ENCODE measurements around the gene ARFGAP3. TPM values are rescaled to one million over a fixed set of nuclear protein-coding genes. Genes with fewer than 3 reads are reported as not detected.
"Not testable (repeated sequence)": the region's sequence is repeated elsewhere in the genome, so short reads cannot be mapped to it uniquely, and the experiment has no call there.

Gene ARFGAP3
- total RNA-seq, 1 donor from 2014 or later = 36.9 TPM

DNA sequence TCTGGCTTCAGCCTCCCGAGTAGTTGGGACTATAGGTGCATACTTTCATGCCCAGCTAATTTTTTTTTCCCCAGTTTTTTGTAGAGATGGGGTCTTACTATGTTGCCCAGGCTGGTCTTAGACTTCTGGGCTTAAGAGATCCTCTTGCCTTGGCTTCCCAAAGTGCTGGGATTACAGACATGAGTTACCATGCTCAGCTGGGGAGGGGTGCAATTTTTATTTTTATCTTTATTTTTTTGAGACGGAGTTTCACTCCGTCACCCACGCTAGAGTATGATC lies 86.7 kb downstream of the ARFGAP3 start:
- intact Hi-C loops (cut with micrococcal nuclease) = no loop called here

DNA sequence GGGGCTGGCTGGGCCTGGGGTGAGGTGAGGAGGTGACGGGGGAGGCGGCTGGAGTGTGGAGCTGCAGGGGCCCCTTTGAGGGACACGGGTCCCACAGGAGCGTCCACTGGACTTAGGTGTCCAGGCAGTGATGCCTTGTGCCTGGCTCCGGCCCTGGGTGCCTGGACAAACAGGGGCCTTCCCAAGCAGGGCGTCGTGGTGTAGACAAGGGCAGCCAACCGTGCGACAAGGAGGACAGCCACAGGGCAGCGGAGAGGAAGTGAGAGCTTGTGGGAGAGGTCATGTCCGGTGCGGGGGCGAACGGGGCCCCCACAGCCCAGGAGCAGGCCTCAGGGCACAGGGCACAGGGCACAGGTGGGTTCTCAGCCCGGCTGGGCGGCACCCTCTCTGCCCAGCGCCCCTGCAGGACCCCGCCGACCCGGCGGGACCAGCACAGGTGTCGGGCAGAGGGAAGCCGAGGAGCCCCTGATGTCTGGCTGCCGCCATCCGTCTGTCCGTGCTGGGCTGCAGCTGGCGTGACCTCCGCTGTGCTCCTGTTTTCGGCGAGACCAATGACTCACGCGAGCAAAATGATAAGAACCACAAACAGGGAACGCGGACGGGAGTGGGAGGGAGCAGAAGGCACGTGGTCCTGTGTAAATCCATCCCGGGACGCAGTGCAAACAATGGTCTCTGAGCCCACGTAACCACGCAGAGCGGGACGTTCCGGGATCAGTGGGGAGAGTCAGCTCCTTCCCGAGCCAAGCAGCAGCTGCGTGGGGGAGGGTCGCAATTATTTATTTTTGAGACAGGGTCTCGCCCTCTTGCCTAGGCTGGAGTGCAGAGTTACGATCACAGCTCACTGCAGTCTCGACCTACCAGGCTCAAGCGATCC lies 87.3 kb downstream of the ARFGAP3 start:
- intact Hi-C loops (cut with micrococcal nuclease) = no loop called here

GRCh38 chr22:42769238-42769573 lies 87.9 kb downstream of the ARFGAP3 start:
- intact Hi-C loops (cut with micrococcal nuclease) = no loop called here

DNA sequence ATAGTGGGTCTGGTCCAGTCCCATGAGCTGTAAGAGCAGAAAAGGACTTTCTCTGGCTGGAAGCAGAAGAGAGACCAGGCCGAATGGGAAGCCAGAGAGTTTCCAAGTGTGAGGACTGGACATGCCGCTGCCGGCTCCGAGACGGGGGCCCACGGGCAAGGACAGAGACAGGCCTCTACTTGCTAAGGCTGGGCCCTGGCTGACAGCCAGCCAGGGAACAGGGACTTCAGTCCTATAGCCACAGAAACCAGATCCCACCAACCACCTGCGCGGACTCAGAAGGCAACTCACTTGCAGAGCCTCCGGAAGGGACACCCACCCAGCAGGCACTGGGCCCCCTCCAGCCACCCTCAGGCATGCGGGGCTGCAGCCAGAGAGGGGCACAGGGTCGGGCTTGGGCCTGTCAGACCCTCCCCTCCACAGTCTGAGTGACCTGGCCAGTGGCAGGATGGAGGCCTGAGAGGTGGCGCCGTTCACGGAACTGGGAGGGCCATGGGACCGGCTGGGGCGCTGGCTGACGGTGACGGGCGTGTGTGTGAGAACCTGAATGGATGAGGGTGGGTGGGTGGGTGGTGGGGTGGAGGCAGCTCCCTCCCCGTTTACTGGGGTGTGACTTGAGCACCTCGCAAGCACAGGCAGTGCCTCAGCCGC lies 88.6 kb downstream of the ARFGAP3 start:
- intact Hi-C loops (cut with micrococcal nuclease) = no loop called here

GRCh38 chr22:42766860-42767259 lies 90.2 kb downstream of the ARFGAP3 start:
- intact Hi-C loops (cut with micrococcal nuclease) = no loop called here

- intact Hi-C loops (cut with micrococcal nuclease) = no loop called here
Observed at GRCh38 chr22:42764895-42765363, 92.1 kb downstream of the ARFGAP3 start.

GRCh38 chr22:42763965-42764480 lies 93.0 kb downstream of the ARFGAP3 start:
- intact Hi-C loops (cut with micrococcal nuclease) = no loop called here

- intact Hi-C loops (cut with micrococcal nuclease) = no loop called here
Observed at GRCh38 chr22:42760806-42761565, 96.1 kb downstream of the ARFGAP3 start.

GRCh38 chr22:42758931-42759629 lies 98.0 kb downstream of the ARFGAP3 start:
- intact Hi-C loops (cut with micrococcal nuclease) = no loop called here

DNA sequence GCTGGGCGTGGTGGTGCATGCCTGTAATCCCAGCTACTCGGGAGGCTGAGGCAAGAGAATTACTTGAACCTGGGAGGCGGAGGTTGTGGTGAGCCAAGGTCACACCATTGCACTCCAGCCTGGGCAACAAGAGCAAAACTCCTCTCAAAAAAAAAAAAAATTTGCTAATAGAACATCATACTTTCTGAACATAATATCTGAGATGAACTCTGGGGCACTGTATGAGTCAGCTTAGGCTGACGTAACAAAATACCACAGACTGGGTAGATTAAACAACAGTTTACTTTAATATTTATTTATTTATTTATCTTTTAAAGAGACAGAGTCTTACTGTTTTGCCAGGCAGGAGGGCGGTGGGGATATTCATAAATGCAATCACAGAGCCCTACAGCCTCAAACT lies 101.5 kb downstream of the ARFGAP3 start:
- intact Hi-C loops (cut with micrococcal nuclease) = not testable (repeated sequence)

DNA sequence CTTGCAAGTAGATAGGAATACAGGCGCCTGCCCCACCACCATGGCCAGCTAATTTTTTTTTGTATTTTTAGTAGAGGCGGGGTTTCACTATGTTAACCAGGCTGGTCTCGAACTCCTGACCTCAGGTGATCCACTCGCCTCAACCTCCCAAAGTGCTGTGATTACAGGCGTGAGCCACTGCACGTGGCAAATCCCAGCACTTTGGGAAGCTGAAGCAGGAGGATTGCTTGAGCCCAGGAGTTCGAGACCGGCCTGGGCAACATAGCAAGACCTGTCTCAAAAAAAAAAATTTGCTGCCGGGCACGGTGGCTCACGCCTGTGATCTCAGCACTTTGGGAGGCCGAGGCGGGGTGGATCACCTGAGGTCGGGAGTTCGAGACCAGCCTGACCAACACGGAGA lies 102.0 kb downstream of the ARFGAP3 start:
- intact Hi-C loops (cut with micrococcal nuclease) = not testable (repeated sequence)

DNA sequence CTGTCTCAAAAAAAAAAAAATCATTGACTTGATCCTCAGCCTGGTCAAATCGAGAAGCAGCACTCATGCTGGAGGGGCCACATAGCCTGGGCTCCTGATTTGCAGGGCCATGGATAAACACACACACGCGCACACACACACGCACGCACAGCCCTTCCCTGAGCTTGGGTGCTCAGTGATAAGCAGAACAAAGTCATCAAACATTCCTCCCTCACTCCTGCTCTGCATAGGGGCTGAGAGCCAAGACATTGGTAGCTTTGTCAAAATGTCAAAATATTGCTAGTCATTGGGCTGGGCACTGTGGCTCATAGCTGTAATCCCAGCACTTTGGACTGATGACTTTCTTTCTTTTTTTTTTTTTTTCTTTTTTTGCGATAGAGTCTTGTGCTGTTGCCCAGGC lies 102.4 kb downstream of the ARFGAP3 start:
- intact Hi-C loops (cut with micrococcal nuclease) = no loop called here

DNA sequence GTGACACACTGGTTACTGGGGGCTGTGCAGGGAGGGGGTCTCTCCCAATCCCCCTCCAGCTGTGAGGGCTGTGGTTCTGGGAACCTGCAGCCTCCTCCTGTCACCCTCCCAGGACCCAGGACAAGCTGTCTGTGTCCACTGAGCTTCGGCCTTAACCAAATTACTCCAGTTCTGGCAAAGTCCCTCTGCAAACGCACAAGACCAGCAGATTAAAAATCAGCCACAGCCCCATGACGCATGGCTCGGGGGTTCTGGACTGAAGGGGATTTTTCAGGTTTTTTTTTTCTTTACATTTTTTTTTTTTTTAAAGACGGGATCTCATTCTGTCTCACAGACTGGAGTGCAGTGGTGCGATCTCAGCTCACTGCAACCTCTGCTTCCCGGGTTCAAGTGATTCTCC lies 104.2 kb downstream of the ARFGAP3 start:
- intact Hi-C loops (cut with micrococcal nuclease) = no loop called here

- intact Hi-C loops (cut with micrococcal nuclease) = no loop called here
Observed at GRCh38 chr22:42752230-42752746, 104.8 kb downstream of the ARFGAP3 start.

- intact Hi-C loops (cut with micrococcal nuclease) = not testable (repeated sequence)
Observed at GRCh38 chr22:42750421-42750820, 106.7 kb downstream of the ARFGAP3 start.

DNA sequence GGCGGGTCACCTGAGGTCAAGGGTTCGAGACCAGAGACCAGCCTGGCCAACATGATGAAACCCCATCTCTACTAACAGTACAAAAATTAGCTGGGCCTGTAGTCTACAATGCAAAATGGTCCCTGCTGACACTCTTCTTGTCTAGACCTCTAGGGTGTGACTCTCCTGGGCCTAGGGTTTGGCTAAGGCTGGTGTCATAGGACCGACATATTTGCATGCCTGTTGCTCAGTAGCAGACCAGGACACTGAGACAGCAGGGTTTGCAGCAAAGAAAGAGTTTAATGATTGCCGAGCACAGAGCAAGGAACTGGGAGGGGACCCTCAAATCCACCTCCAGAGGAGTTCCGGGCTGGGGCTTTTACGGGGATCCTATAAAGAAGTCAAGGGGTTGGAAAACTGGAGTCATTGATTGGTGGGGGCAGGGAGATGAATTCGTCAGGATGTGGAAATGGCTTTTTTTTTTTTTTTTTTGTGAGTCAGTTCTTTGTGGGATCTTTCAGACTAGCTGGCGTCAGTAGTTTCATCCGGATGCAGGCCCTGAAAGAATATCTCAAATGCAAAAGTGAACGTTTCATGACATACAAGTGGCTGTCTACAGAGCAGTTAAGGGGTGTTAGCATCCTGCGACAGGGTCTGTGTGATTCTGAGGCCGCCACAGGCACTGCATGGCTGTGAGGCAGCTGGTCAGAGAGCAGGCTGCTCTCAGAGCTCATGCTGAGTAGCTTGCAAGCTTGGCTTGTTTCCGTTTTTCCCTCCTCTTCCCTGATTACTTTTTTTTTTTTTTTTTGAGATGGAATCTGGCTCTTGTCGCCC lies 109.2 kb downstream of the ARFGAP3 start:
- intact Hi-C loops (cut with micrococcal nuclease) = no loop called here
